ENCODE results near the gene NUP88. TPM values are rescaled to one million over a fixed set of nuclear protein-coding genes. Genes with fewer than 3 reads are reported as not detected.

The NUP88 gene
- total and polyA plus RNA-seq, 10 of the 15 experiments (the other 5 are each of a cell fraction or from before 2014, with no cell fraction given) = 110 to 244 (median 188) TPM

DNA sequence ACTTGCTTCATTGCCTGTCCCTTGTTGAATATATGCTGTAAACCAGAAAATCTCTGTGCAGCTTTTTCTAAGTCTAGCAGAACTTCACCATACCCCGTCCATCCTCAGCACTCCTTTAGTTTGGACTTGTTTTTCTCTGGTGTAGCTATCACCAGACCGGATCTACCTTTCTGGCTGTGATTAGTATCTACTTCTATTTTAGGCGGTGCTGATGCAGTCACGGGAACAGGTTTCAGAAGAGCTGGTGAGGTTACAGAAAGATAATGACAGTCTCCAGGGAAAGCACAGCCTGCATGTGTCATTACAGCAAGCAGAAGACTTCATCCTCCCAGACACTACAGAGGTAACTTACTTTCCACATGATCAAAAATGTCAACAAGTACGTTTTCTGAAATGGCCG is 46.4 kb downstream of the NUP88 start (continued):
- TF ChIP-seq, protein P1, sequence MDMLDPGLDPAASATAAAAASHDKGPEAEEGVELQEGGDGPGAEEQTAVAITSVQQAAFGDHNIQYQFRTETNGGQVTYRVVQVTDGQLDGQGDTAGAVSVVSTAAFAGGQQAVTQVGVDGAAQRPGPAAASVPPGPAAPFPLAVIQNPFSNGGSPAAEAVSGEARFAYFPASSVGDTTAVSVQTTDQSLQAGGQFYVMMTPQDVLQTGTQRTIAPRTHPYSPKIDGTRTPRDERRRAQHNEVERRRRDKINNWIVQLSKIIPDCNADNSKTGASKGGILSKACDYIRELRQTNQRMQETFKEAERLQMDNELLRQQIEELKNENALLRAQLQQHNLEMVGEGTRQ (IDR thresholded peaks at IDR 0.05; ENCODE audit: borderline replicate concordance, low read depth, low read length) = peak; percentile 31; the same call in 1 of the 2 replicates
- no peak for TF ChIP-seq BMI1 (IDR thresholded peaks at IDR 0.05; ENCODE audit: borderline replicate concordance)
- TF ChIP-seq WRNIP1 (IDR thresholded peaks at IDR 0.05; ENCODE audit: borderline replicate concordance, low read depth, low read length) = 0 out of 2 replicates have a peak, but pooled peaks have one; percentile 78
- TF ChIP-seq MTA2 (IDR thresholded peaks at IDR 0.05; ENCODE audit: low read depth) = peak; percentile 45
- peak; percentile 16; the same call in 1 of the 3 replicates for TF ChIP-seq POU2F2 (IDR thresholded peaks at IDR 0.05; ENCODE audit: borderline replicate concordance, low read depth, low read length)
- TF ChIP-seq ZZZ3 (IDR thresholded peaks at IDR 0.05; ENCODE audit: control insufficient read depth, insufficient read length, low read depth) = no peak
- TF ChIP-seq, protein P2, sequence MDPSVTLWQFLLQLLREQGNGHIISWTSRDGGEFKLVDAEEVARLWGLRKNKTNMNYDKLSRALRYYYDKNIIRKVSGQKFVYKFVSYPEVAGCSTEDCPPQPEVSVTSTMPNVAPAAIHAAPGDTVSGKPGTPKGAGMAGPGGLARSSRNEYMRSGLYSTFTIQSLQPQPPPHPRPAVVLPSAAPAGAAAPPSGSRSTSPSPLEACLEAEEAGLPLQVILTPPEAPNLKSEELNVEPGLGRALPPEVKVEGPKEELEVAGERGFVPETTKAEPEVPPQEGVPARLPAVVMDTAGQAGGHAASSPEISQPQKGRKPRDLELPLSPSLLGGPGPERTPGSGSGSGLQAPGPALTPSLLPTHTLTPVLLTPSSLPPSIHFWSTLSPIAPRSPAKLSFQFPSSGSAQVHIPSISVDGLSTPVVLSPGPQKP (IDR thresholded peaks at IDR 0.05; ENCODE audit: low read depth, low read length) = 0 out of 2 replicates have a peak, but pooled peaks have one; percentile 25
- TF ChIP-seq, protein P3, sequence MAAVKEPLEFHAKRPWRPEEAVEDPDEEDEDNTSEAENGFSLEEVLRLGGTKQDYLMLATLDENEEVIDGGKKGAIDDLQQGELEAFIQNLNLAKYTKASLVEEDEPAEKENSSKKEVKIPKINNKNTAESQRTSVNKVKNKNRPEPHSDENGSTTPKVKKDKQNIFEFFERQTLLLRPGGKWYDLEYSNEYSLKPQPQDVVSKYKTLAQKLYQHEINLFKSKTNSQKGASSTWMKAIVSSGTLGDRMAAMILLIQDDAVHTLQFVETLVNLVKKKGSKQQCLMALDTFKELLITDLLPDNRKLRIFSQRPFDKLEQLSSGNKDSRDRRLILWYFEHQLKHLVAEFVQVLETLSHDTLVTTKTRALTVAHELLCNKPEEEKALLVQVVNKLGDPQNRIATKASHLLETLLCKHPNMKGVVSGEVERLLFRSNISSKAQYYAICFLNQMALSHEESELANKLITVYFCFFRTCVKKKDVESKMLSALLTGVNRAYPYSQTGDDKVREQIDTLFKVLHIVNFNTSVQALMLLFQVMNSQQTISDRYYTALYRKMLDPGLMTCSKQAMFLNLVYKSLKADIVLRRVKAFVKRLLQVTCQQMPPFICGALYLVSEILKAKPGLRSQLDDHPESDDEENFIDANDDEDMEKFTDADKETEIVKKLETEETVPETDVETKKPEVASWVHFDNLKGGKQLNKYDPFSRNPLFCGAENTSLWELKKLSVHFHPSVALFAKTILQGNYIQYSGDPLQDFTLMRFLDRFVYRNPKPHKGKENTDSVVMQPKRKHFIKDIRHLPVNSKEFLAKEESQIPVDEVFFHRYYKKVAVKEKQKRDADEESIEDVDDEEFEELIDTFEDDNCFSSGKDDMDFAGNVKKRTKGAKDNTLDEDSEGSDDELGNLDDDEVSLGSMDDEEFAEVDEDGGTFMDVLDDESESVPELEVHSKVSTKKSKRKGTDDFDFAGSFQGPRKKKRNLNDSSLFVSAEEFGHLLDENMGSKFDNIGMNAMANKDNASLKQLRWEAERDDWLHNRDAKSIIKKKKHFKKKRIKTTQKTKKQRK (IDR thresholded peaks at IDR 0.05; ENCODE audit: low read depth, low read length) = no peak
- no peak for TF ChIP-seq GATAD2B (conservative IDR thresholded peaks at IDR 0.05; ENCODE audit: low read depth)
- TF ChIP-seq, protein P4, sequence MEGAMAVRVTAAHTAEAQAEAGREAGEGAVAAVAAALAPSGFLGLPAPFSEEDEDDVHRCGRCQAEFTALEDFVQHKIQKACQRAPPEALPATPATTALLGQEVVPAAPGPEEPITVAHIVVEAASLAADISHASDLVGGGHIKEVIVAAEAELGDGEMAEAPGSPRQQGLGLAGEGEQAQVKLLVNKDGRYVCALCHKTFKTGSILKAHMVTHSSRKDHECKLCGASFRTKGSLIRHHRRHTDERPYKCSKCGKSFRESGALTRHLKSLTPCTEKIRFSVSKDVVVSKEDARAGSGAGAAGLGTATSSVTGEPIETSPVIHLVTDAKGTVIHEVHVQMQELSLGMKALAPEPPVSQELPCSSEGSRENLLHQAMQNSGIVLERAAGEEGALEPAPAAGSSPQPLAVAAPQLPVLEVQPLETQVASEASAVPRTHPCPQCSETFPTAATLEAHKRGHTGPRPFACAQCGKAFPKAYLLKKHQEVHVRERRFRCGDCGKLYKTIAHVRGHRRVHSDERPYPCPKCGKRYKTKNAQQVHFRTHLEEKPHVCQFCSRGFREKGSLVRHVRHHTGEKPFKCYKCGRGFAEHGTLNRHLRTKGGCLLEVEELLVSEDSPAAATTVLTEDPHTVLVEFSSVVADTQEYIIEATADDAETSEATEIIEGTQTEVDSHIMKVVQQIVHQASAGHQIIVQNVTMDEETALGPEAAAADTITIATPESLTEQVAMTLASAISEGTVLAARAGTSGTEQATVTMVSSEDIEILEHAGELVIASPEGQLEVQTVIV (IDR thresholded peaks at IDR 0.05; ENCODE audit: borderline replicate concordance, partially characterized antibody) = no peak
- TF ChIP-seq, protein P5, sequence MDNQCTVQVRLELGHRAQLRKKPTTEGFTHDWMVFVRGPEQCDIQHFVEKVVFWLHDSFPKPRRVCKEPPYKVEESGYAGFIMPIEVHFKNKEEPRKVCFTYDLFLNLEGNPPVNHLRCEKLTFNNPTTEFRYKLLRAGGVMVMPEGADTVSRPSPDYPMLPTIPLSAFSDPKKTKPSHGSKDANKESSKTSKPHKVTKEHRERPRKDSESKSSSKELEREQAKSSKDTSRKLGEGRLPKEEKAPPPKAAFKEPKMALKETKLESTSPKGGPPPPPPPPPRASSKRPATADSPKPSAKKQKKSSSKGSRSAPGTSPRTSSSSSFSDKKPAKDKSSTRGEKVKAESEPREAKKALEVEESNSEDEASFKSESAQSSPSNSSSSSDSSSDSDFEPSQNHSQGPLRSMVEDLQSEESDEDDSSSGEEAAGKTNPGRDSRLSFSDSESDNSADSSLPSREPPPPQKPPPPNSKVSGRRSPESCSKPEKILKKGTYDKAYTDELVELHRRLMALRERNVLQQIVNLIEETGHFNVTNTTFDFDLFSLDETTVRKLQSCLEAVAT (IDR thresholded peaks at IDR 0.05) = peak; percentile 100
- no peak for TF ChIP-seq CHD4 (IDR thresholded peaks at IDR 0.05)
- TF ChIP-seq, protein P6, sequence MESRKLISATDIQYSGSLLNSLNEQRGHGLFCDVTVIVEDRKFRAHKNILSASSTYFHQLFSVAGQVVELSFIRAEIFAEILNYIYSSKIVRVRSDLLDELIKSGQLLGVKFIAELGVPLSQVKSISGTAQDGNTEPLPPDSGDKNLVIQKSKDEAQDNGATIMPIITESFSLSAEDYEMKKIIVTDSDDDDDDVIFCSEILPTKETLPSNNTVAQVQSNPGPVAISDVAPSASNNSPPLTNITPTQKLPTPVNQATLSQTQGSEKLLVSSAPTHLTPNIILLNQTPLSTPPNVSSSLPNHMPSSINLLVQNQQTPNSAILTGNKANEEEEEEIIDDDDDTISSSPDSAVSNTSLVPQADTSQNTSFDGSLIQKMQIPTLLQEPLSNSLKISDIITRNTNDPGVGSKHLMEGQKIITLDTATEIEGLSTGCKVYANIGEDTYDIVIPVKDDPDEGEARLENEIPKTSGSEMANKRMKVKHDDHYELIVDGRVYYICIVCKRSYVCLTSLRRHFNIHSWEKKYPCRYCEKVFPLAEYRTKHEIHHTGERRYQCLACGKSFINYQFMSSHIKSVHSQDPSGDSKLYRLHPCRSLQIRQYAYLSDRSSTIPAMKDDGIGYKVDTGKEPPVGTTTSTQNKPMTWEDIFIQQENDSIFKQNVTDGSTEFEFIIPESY (IDR thresholded peaks at IDR 0.05) = no peak

Measured in GM12878 (cell line).